CD14-positive monocyte (primary cell): ENCODE measurements around the gene NTM. TPM values are rescaled to one million over a fixed set of nuclear protein-coding genes. Genes with fewer than 3 reads are reported as not detected.

ENCODE experiments used
- DNase-seq, 3 donors: peaks; one replicate each; pipeline ENCODE4 v3.0.0-alpha.2; 2011 to 2022
- H2AFZ ChIP-seq: 2 replicates; pipeline ENCODE4 v1.6.0; 2012; ENCODE audit warnings: mild to moderate bottlenecking, low read depth, low read length, inconsistent platforms; ENCODE audit not compliant: insufficient read depth, poor library complexity, severe bottlenecking
- H3K27ac ChIP-seq, 2 donors: 1 replicate in 1 of 2; 2 replicates in 1 of 2; pipeline ENCODE4 v1.5.1; 2012 to 2013; ENCODE audit warnings: low read length in 2 of 2, control low read depth in 1 of 2, inconsistent platforms in 1 of 2, low read depth in 1 of 2, mild to moderate bottlenecking in 1 of 2
- H3K27me3 ChIP-seq, 2 donors: one replicate each; pipeline versions ENCODE4 v1.6.0 to v1.6.1; 2011 to 2013; ENCODE audit warnings: low read length in 2 of 2; ENCODE audit not compliant: control insufficient read depth in 2 of 2, insufficient read depth in 2 of 2
- H3K36me3 ChIP-seq, 2 donors: replicated peaks in 1 of 2; 1 replicate in 1 of 2; 2 replicates in 1 of 2; pipeline versions ENCODE4 v1.5.1 to v1.6.1; 2012 to 2013; ENCODE audit warnings: low read length in 2 of 2, control low read depth in 1 of 2, inconsistent platforms in 1 of 2, mild to moderate bottlenecking in 1 of 2; ENCODE audit not compliant: insufficient read depth in 2 of 2, control insufficient read depth in 1 of 2
- H3K4me1 ChIP-seq, 2 donors: 1 replicate in 1 of 2; 2 replicates in 1 of 2; pipeline versions ENCODE4 v1.5.1 to v1.6.1; 2012 to 2013; ENCODE audit warnings: low read length in 2 of 2, control low read depth in 1 of 2, inconsistent platforms in 1 of 2, mild to moderate bottlenecking in 1 of 2, moderate library complexity in 1 of 2; ENCODE audit not compliant: insufficient read depth in 2 of 2, control insufficient read depth in 1 of 2
- H3K4me2 ChIP-seq: replicated peaks from 2 replicates; pipeline ENCODE3; 2012; ENCODE audit warnings: low read length, moderate library complexity, mild to moderate bottlenecking; ENCODE audit not compliant: poor library complexity, severe bottlenecking; ENCODE audit errors: extremely low read depth
- H3K4me3 ChIP-seq, 3 experiments: fragments of 200-600 bp in 1 of 3; sonication (generic) in 1 of 3; replicated peaks in 1 of 3; 1 replicate in 2 of 3; 2 replicates in 1 of 3; pipeline ENCODE4 v1.5.1; 2011 to 2013; ENCODE audit warnings: low read length in 3 of 3, mild to moderate bottlenecking in 3 of 3, control low read depth in 2 of 3, low read depth in 2 of 3, inconsistent platforms in 1 of 3, moderate library complexity in 1 of 3
- H3K79me2 ChIP-seq: 2 replicates; pipeline ENCODE4 v1.6.0; 2012; ENCODE audit warnings: mild to moderate bottlenecking, control low read depth, inconsistent platforms, low read length, moderate library complexity; ENCODE audit not compliant: insufficient read depth
- H3K9ac ChIP-seq: 2 replicates; pipeline ENCODE4 v1.6.0; 2017; ENCODE audit warnings: low read length, mild to moderate bottlenecking; ENCODE audit not compliant: insufficient read depth, poor library complexity, severe bottlenecking
- H3K9me3 ChIP-seq, 2 donors: replicated peaks in 1 of 2; 1 replicate in 1 of 2; 2 replicates in 1 of 2; pipeline versions ENCODE4 v1.5.1 to v1.6.1; 2012 to 2013; ENCODE audit warnings: low read length in 2 of 2, control low read depth in 1 of 2; ENCODE audit not compliant: control insufficient read depth in 1 of 2, insufficient read depth in 1 of 2
- H4K20me1 ChIP-seq: 2 replicates; pipeline ENCODE4 v1.6.0; 2012; ENCODE audit warnings: mild to moderate bottlenecking, low read length, control low read depth, moderate library complexity; ENCODE audit not compliant: insufficient read depth
- H3K27ac Mint-ChIP-seq, 7 donors: one replicate each; pipeline ENCODE4 v1.8.0; 2020; ENCODE audit warnings: mild to moderate bottlenecking in 7 of 7, mixed read lengths in 7 of 7, moderate library complexity in 6 of 7, inconsistent platforms in 2 of 7
- H3K27me3 Mint-ChIP-seq, 3 donors: one replicate each; pipeline ENCODE4 v1.8.0; 2021 to 2022; ENCODE audit warnings: low read depth in 3 of 3, mild to moderate bottlenecking in 3 of 3, mixed read lengths in 3 of 3, moderate library complexity in 3 of 3, inconsistent platforms in 1 of 3
- H3K36me3 Mint-ChIP-seq, 2 donors: one replicate each; pipeline ENCODE4 v1.8.0; 2020; ENCODE audit warnings: mixed read lengths in 2 of 2, inconsistent platforms in 1 of 2, mild to moderate bottlenecking in 1 of 2
- H3K4me1 Mint-ChIP-seq: one replicate; pipeline ENCODE4 v1.8.0; 2020; ENCODE audit warnings: mild to moderate bottlenecking, mixed read lengths
- H3K4me3 Mint-ChIP-seq, 2 donors: one replicate each; pipeline ENCODE4 v1.8.0; 2020; ENCODE audit warnings: mild to moderate bottlenecking in 2 of 2, mixed read lengths in 2 of 2, moderate library complexity in 1 of 2
- H3K9me3 Mint-ChIP-seq, 7 donors: one replicate each; pipeline ENCODE4 v1.8.0; 2020 to 2022; ENCODE audit warnings: mixed read lengths in 7 of 7, mild to moderate bottlenecking in 6 of 7, moderate library complexity in 6 of 7, inconsistent platforms in 2 of 7
- CTCF ChIP-seq: fragments of 200-600 bp; IDR thresholded peaks from one replicate; pipeline ENCODE4 v1.8.0; 2022; ENCODE audit warnings: antibody characterized with exemption, mild to moderate bottlenecking
- WGBS: methylation state at CpG from one replicate; pipeline ENCODE4 v1.1.5; 2013; ENCODE audit warnings: missing lambda C conversion rate; ENCODE audit not compliant: insufficient coverage; 5-methylcytosine and 5-hydroxymethylcytosine counted together
- intact Hi-C, 2 donors: fragments of 100-400 bp; cut with micrococcal nuclease; formaldehyde crosslinking; loops; one replicate each; pipeline versions ENCODE4 v1.15.0 to v1.15.1; 2023
- polyA plus RNA-seq, 3 donors: library from polyadenylated mRNA; depleted of rRNA in 1 of 3; unstranded in 2 of 3; stranded (reverse) in 1 of 3; fragments of 300-500 nt in 2 of 3; fragments of >200 nt in 1 of 3; fragmentation: Illumina TruSeq in 2 of 3; gene quantifications; 1 replicate in 2 of 3; 2 replicates in 1 of 3; pipeline ENCODE4 v1.2.3, GENCODE V29; 2012 to 2021

NTM gene
- polyA plus RNA-seq, 3 donors: not detected

GRCh38 chr11:131580476-131580875, 210.1 kb downstream of the NTM start:
- no peaks in the 10 kb centered on the region for H3K4me1 ChIP-seq
- H3K27me3 Mint-ChIP-seq: peaks cover 8 to 21% (median 9%) of the 10 kb centered on the region in 3 donors
- H3K9me3 Mint-ChIP-seq: peaks cover 0 to 2% (median 0%) of the 10 kb centered on the region in 7 donors
- H3K4me3 Mint-ChIP-seq: no peak overlapping the region
- H2AFZ ChIP-seq: no peak overlapping the region
- WGBS: 95% methylated on average over 3 of the region's 4 CpGs
- no peak overlapping the region for H3K27ac Mint-ChIP-seq
- H3K79me2 ChIP-seq: no peaks in the 10 kb centered on the region
- intact Hi-C loops: no loop called here
- no peaks in the 10 kb centered on the region for H3K4me1 Mint-ChIP-seq
- no peak overlapping the region for H3K4me2 ChIP-seq
- no peak overlapping the region for H3K27ac ChIP-seq
- TF ChIP-seq CTCF: no peak
- no peak overlapping the region for H3K9ac ChIP-seq
- no peaks in the 10 kb centered on the region for H3K9me3 ChIP-seq
- no peak for DNase-seq
- H4K20me1 ChIP-seq: no peaks in the 10 kb centered on the region
- no peaks in the 10 kb centered on the region for H3K36me3 ChIP-seq
- H3K36me3 Mint-ChIP-seq: no peaks in the 10 kb centered on the region
- H3K4me3 ChIP-seq: no peak overlapping the region
- H3K27me3 ChIP-seq: no peaks in the 10 kb centered on the region

GRCh38 chr11:131581046-131581445, 210.6 kb downstream of the NTM start:
- no peaks in the 10 kb centered on the region for H3K27me3 ChIP-seq
- Mint-ChIP-seq H3K36me3 (no peaks in the 10 kb centered on the region), H3K27ac (no peak overlapping the region), H3K9me3 (peaks cover 0 to 2% (median 0%) of the 10 kb centered on the region in 7 donors), H3K27me3 (peaks cover 6 to 19% (median 13%) of the 10 kb centered on the region in 3 donors), H3K4me3 (peak overlapping the region in 1 of 2 donors; percentile 51), H3K4me1 (no peaks in the 10 kb centered on the region)
- no peak for TF ChIP-seq CTCF
- H3K79me2 ChIP-seq: no peaks in the 10 kb centered on the region
- no peak overlapping the region for H2AFZ ChIP-seq
- intact Hi-C loops: no loop called here
- H3K27ac ChIP-seq: no peak overlapping the region
- no peak overlapping the region for H3K9ac ChIP-seq
- 87% methylated on average over 6 of the region's 6 CpGs for WGBS
- no peak for DNase-seq
- H3K36me3 ChIP-seq: no peaks in the 10 kb centered on the region
- no peak overlapping the region for H3K4me2 ChIP-seq
- H3K4me1 ChIP-seq: no peaks in the 10 kb centered on the region
- no peak overlapping the region for H3K4me3 ChIP-seq
- H3K9me3 ChIP-seq: no peaks in the 10 kb centered on the region
- no peaks in the 10 kb centered on the region for H4K20me1 ChIP-seq
